HG03060 (cell line): ENCODE measurements around the gene JSRP1.
A peak's percentile ranks its signal among the peaks of the same experiment; 100 is the strongest.

Source experiments
- ATAC-seq: cut with Tn5 transposase; IDR thresholded peaks from one replicate; pipeline ENCODE4 v1.9.1; 2021; ENCODE audit warnings: low read depth, moderate number of reproducible peaks; ENCODE audit not compliant: unreplicated experiment

The JSRP1 gene

DNA sequence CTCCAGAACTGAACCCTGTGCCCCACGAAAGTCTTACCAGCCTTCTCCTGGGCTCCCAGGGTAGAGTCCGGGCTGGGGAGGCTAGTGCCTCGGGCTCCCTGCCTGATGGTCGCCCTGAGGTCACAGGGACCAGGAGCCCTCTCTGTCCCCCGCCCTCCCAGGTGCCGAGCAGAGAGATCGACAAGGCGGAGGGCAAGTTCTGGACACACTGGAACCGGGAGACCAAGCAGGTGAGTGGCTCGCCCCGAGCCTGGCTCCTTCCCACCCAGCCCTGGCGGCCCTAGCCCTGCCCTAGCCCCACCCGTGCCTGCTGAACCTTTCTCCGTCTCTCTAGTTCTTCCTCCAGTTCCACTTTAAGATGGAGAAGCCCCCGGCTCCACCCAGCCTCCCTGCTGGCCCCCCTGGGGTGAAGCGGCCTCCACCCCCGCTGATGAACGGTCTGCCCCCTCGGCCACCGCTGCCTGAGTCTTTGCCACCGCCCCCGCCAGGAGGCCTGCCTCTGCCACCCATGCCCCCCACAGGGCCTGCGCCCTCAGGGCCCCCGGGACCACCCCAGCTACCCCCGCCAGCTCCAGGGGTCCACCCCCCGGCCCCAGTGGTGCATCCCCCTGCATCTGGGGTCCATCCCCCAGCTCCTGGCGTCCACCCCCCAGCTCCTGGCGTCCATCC is 8.7 kb downstream of the JSRP1 start:
- ATAC-seq: no peak

- ATAC-seq: no peak
Observed at GRCh38 chr19:2246801-2247361, 9.3 kb downstream of the JSRP1 start.

DNA sequence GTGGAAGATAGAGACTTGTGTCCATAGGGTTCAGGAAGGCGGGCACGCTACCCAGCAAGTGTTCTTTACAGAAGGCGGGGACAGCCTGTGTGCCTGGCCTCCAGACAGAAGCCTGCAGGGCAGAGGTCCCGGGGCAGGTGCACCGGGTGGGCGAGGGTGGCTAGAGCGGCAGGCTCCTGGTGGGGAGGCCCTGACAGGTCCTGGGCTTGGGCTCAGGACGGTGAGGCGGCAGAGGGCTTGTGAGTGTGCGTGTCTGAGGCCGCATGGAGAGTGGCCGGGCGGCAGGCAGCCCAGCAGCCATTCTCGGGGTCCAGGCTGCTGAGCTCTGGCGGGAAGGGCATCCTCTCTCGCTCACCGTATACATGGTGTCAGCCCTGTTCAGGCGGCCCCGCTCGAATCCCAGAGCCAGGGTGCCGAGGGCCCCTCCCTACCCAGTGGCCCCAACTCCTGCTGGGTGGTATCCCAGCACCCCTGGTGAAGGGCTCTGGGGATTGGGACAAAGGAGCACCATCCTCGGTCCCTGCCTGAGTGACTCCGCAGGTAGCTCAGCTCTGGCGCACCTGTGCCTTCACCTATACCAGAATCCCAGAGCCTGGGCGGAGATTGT is 10.1 kb downstream of the JSRP1 start:
- no peak for ATAC-seq

DNA sequence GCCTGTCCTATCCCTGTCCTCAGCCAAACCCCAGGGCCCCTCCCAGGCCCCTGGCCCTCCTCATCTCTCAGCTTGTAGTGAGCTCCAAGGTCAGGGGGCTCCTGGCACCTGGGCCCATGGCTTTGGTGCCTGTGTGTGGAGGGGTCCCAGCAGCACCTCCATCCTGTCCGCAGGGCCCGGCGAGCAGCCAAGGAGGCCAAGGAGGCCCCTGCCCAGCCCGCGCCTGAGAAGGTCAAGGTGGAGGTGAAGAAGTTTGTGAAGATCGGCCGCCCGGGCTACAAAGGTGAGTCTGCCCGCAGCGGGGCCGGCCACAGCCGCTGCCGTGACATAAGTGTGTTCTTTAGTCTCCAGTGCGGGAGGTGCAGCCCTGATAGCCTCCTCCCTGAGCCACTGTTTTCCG is 10.9 kb downstream of the JSRP1 start:
- no peak for ATAC-seq

- no peak for ATAC-seq
Observed at GRCh38 chr19:2244486-2244885, 11.7 kb downstream of the JSRP1 start.

GRCh38 chr19:2244125-2244411 is 12.1 kb downstream of the JSRP1 start:
- no peak for ATAC-seq

GRCh38 chr19:2243274-2244124 is 12.7 kb downstream of the JSRP1 start:
- ATAC-seq: no peak

- no peak for ATAC-seq
Observed at GRCh38 chr19:2242816-2243215, 13.4 kb downstream of the JSRP1 start.

GRCh38 chr19:2242092-2242537 is 14.1 kb downstream of the JSRP1 start:
- no peak for ATAC-seq

DNA sequence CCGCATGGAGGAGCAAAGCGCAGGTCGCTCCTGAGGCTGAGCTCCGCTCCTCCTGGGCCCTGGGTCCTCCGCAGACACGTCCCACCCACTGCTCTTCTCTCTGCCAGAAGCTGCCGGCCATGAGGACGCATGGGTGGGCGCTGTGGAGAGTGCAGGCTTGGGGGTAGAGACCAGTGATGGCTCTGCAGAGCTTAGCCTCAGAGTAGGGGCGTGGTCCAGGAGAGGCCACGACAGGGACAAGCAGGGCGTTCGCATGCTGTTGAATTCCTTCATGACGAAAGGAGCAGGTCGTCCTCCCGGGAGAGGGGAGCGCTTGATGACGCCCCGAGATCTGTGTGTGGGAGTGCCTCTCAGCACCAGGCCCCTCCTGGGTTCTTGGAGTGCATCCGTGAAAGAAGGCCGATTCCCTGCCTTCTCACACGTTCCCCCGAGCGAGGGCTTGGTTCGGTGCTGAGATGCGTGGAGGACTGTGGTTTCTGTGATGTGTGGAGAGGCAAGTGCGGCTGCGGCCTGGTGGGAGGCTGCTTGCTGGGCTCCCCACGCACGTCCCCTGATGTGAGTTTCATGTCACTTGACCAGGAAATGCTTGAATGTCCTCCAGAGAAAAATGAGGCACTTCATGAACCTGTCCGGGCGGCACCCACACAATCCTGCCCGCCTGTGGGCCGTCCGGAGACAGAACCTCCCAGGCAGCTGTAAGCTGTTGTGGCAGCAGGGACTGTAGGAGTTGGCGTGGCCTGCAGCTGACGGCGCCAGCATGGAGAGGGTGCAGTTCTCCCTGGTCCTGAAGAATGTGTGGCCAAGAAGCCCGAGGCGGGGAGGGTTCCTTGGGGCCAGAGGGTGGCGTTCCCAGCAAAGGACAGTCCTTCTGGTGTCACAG is 15.1 kb downstream of the JSRP1 start:
- no peak for ATAC-seq

GRCh38 chr19:2239771-2240770 is 16.1 kb downstream of the JSRP1 start:
- ATAC-seq: no peak

- no peak for ATAC-seq
Observed at GRCh38 chr19:2239173-2239572, 17.0 kb downstream of the JSRP1 start.

- ATAC-seq: no peak
Observed at GRCh38 chr19:2237869-2238153, 18.4 kb downstream of the JSRP1 start.

DNA sequence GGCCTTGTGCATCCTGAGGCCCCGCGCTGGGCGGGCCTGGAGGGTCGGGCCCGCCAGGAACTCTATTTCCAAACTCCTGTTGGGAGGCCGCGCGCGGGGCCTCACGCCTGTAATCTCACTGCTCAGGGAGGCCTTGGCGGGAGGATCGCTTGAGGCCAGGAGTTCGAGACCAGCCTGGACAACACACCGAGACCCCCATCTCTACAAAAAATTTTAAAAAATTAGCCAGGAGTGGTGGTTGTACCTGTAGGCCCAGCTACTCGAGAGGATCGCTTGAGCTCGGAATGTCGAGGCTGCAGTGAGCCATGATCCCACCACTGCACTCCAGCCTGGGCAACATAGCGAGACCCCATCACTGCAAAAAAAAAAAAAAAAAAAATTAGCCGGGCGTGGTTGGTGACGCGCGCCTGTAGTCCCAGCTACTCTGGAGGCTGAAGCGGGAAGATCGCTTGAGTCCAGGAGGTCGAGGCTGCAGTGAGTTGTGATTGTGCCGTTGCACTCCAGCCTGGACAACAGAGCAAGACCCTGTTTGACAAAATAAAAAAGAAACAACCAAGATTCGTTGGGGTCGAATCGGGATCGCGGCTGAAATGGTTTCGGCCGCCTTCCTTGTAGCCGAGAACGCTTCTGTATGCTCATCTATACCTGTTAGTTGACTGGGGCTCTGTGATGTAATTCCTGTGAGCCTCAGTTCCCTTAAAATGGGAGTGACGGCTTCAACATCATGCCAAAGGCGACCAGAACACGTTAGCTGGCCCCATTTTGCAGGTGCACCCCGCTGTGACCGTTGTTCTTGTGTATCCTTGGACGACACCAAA is 19.0 kb downstream of the JSRP1 start:
- ATAC-seq: no peak

DNA sequence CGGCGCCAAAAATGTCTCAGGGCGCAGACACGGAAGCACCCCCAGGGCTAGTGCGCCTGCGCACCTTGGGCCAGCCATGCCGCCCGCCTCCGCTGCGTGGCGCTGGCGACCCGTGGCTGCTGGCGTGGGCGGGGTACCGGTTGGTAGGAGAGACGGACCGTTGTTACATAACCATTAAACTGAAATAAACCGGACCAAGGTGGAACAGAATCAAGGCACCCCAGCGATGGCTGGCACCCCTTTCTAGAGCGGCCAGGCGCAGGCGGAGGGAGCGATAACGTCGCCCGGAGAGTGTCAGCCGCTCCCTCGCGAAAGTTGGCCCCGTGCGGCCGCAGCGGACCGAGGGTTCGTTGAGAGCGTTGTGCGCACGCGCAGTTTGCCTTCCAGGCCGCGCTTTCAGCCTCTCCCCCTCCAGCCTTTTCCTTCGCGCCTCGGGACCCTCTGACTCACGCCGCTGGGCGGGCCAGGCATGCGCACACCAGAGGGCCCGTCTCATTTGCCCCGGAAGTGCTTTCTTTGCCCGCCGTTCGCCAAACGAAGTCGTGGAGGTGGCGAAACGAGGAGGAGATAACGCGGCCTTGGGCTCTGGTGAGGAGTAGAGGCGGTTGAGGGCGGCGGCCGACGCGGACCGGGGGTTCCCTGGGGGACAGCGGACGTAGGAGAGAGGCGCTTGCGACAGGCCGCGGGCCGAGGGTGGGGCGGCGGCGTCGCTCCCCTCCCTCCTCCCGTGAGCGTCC is 19.7 kb downstream of the JSRP1 start, which contains the start of the genes PLEKHJ1 and SF3A2:
Gene PLEKHJ1 (minus strand): TSS at position 16 of the 737 bp plus-strand sequence. CDS start 81 bp downstream, outside the sequence.
Gene SF3A2 (plus strand): TSS at position 511 of the 737 bp plus-strand sequence. CDS start 6,595 bp downstream, outside the sequence.
- ATAC-seq: peak; percentile 61

DNA sequence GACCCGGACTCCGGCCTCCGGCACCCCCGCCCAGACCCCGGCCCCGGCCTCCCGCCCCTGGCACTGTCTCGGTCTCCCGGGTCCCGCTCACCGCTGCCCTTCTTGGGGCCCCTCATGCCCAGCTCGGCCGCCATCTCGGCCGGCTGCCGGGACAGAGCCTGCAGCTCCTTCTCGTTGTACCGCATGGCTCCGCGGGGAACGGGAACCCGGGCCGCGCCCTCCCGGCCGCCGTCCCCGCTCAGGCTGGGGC is 20.2 kb downstream of the JSRP1 start:
- ATAC-seq: no peak

GRCh38 chr19:2235381-2236063 is 20.7 kb downstream of the JSRP1 start:
- ATAC-seq: no peak
